Mucosa of descending colon (tissue), 3 donors: ENCODE results near the gene PEA15. TPM values are rescaled to one million over a fixed set of nuclear protein-coding genes. Genes with fewer than 3 reads are reported as not detected.

Source experiments
- ATAC-seq: fragments of 200-7000 bp; cut with Tn5 transposase; one replicate; pipeline ENCODE4 v1.9.1; 2020; ENCODE audit warnings: mild to moderate bottlenecking, moderate library complexity
- DNase-seq, 3 donors: peaks; one replicate each; pipeline ENCODE4 v3.0.0-alpha.2; 2020
- H3K36me3 ChIP-seq: fragments of 200-600 bp; one replicate; pipeline ENCODE4 v1.8.0; 2021; ENCODE audit warnings: low read depth, mild to moderate bottlenecking
- H3K4me1 ChIP-seq: fragments of 200-600 bp; one replicate; pipeline ENCODE4 v1.8.0; 2021; ENCODE audit warnings: low read depth, mild to moderate bottlenecking
- H3K4me3 ChIP-seq: fragments of 200-600 bp; one replicate; pipeline ENCODE4 v1.8.0; 2021; ENCODE audit warnings: mild to moderate bottlenecking
- H3K9me3 ChIP-seq: fragments of 200-600 bp; one replicate; pipeline ENCODE4 v1.8.0; 2021; ENCODE audit warnings: mild to moderate bottlenecking
- CTCF ChIP-seq: fragments of 200-600 bp; IDR thresholded peaks from one replicate; pipeline ENCODE4 v1.8.0; 2022; ENCODE audit warnings: antibody characterized with exemption, mild to moderate bottlenecking
- intact Hi-C, 2 donors: fragments of 100-400 bp; cut with DNase I in 1 of 2; cut with micrococcal nuclease in 1 of 2; formaldehyde crosslinking; loops; one replicate each; pipeline versions ENCODE4 v1.11.0 to v1.11.1; 2022; cut with DNase I, micrococcal nuclease
- total RNA-seq, 3 donors: library from RNA; stranded (reverse); fragmentation: NEBNext Ultra II Directional in 2 of 3; extraction: Animal tissue kit (Norgen Biotek cat#: 25700) in 2 of 3; gene quantifications; one replicate each; pipeline versions ENCODE4 v1.2.1 to v1.2.4, GENCODE V29; 2021 to 2023
- donor health status: DM: no; HTN: no; CAD: no; lungs with moderate emphysema.
- donor health status: DM: no; HTN: no; CAD: no.
- donor health status: DM: no; HTN: yes; CAD: no.

PEA15 gene
- total RNA-seq, 3 donors from 2014 or later: 31.6 to 125 (median 36.6) TPM

- no peaks in the 10 kb centered on the region for H3K9me3 ChIP-seq
- no peak for DNase-seq
- H3K36me3 ChIP-seq: no peaks in the 10 kb centered on the region
- no peak for ATAC-seq
- no peak overlapping the region for H3K4me3 ChIP-seq
- TF ChIP-seq CTCF: no peak
- intact Hi-C loops: no loop called here
- no peaks in the 10 kb centered on the region for H3K4me1 ChIP-seq
Measured at GRCh38 chr1:160178731-160179130, 26.5 kb upstream of the PEA15 start.

GRCh38 chr1:160179336-160179735, 25.8 kb upstream of the PEA15 start:
- Histone ChIP-seq H3K4me3 (no peak overlapping the region), H3K4me1 (no peaks in the 10 kb centered on the region), H3K36me3 (no peaks in the 10 kb centered on the region), H3K9me3 (no peaks in the 10 kb centered on the region)
- no peak for TF ChIP-seq CTCF
- no peak for DNase-seq
- ATAC-seq: no peak
- intact Hi-C loops: no loop called here

GRCh38 chr1:160186246-160186645, 18.9 kb upstream of the PEA15 start:
- H3K4me1 ChIP-seq: no peaks in the 10 kb centered on the region
- no peaks in the 10 kb centered on the region for H3K9me3 ChIP-seq
- H3K4me3 ChIP-seq: no peak overlapping the region
- DNase-seq (no peak), ATAC-seq (no peak)
- intact Hi-C loops: no loop called here
- no peak for TF ChIP-seq CTCF
- H3K36me3 ChIP-seq: no peaks in the 10 kb centered on the region

- intact Hi-C loops: no loop called here
- DNase-seq (no peak), ATAC-seq (no peak)
- Histone ChIP-seq H3K4me1 (no peaks in the 10 kb centered on the region), H3K9me3 (no peaks in the 10 kb centered on the region), H3K36me3 (no peaks in the 10 kb centered on the region), H3K4me3 (no peak overlapping the region)
- TF ChIP-seq CTCF: no peak
Measured at GRCh38 chr1:160186729-160187128, 18.5 kb upstream of the PEA15 start.

- Histone ChIP-seq H3K9me3 (no peaks in the 10 kb centered on the region), H3K36me3 (no peaks in the 10 kb centered on the region), H3K4me1 (no peaks in the 10 kb centered on the region), H3K4me3 (no peak overlapping the region)
- DNase-seq: no peak
- ATAC-seq: no peak
- no peak for TF ChIP-seq CTCF
- intact Hi-C loops: no loop called here
Measured at GRCh38 chr1:160187407-160187806, 17.8 kb upstream of the PEA15 start.

GRCh38 chr1:160188341-160188740, 16.8 kb upstream of the PEA15 start:
- Histone ChIP-seq H3K4me1 (peaks cover 6% of the 10 kb centered on the region), H3K36me3 (no peaks in the 10 kb centered on the region), H3K9me3 (no peaks in the 10 kb centered on the region), H3K4me3 (no peak overlapping the region)
- intact Hi-C loops: no loop called here
- TF ChIP-seq CTCF: no peak
- ATAC-seq (no peak), DNase-seq (no peak)
